ENCODE data around the gene HDLBP.

DNA sequence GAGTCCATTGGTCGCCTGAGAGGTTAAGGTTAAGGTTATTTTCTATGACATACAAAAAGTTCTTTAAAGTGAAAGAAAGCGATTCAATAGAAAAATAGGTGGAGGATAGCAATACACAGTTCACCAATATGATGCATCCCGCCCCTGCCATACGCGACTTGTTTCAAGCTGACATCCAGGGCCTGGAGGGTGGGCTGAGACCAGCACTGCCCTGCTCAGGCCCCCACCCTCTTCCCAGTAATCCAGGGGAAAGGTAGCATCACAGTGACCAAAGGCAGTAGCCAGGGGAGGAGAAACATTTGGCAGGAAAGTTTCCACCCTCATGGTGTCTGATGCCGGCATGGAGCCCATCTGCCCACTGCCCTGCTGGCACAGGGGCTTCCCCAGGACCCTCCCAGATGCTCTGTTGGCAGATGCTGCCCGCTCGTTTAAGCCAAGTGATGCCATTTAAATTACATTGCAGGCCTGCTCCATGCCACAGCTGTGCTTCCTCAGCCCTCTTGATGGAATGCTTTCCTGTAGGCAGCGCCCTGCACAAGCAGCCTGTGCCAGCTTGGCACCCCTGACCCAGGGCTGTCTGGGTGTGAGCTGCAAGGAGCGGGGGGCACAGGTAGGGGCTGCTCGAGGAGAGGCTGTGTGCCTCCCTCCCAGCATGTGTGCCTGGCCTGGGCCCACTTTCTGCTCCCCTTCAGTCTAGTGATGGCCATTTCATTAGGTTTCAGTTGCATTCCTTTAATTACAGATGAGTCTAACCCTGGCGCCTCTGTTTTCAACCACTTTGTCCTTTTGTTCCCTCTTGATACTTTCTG lies 137.7 kb downstream of the HDLBP start:
- TF ChIP-seq POLR2AphosphoS5 (IDR thresholded peaks at IDR 0.05; ENCODE audit: low read depth, low read length): no peak
- no peak for TF ChIP-seq FOXP2 (optimal IDR thresholded peaks at IDR 0.05; ENCODE audit: borderline replicate concordance, extremely low read depth, extremely low read length, insufficient read depth)
- TF ChIP-seq REST (IDR thresholded peaks at IDR 0.05; ENCODE audit: insufficient read depth in 1 of 2, low read depth in 2 of 2, low read length in 2 of 2): no peak
- TF ChIP-seq SIN3A (IDR thresholded peaks at IDR 0.05; ENCODE audit: borderline replicate concordance, insufficient read depth, low read length): no peak

Measured in PFSK-1 (cell line).